Esophagus squamous epithelium (tissue), 4 donors: Measurements from ENCODE around the gene WDR46.

Source experiments
- POLR2A ChIP-seq, 4 donors: fragments of 450-650 bp; IDR thresholded peaks; one replicate each; pipeline ENCODE4 v1.6.1; 2017; ENCODE audit warnings: antibody characterized with exemption in 4 of 4, mild to moderate bottlenecking in 4 of 4, moderate library complexity in 3 of 4
- TF ChIP-seq, protein P1 (sequence below), 6 experiments: fragments of 450-650 bp in 4 of 6; fragments of 200-600 bp in 2 of 6; sonication (generic) in 2 of 6; IDR thresholded peaks; one replicate each; pipeline ENCODE4 v1.5.1; 2016 to 2019; ENCODE audit warnings: antibody characterized with exemption in 6 of 6, mild to moderate bottlenecking in 4 of 6, moderate library complexity in 4 of 6

DNA sequence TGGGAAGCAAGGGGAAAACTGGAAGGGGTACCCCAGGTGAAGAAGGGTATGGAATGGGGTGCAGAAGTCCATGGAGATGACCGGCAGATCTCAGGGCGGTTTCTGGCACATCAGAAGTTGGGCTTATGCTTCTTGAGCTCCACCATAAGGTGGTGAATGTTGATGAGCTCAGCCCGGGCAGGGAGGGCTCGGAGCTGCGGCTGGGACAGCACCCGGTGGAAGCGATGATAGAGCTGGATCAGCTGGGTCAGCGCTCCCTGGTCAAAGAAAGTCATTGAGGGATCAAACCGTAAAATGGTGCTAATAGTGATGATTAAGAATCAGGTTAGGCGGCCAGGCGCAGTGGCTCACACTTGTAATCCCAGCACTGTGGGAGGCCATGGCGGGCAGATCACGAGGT is 38.3 kb downstream of the WDR46 start:
- TF ChIP-seq POLR2A (IDR thresholded peaks at IDR 0.05): no peak
- TF ChIP-seq, protein P1, sequence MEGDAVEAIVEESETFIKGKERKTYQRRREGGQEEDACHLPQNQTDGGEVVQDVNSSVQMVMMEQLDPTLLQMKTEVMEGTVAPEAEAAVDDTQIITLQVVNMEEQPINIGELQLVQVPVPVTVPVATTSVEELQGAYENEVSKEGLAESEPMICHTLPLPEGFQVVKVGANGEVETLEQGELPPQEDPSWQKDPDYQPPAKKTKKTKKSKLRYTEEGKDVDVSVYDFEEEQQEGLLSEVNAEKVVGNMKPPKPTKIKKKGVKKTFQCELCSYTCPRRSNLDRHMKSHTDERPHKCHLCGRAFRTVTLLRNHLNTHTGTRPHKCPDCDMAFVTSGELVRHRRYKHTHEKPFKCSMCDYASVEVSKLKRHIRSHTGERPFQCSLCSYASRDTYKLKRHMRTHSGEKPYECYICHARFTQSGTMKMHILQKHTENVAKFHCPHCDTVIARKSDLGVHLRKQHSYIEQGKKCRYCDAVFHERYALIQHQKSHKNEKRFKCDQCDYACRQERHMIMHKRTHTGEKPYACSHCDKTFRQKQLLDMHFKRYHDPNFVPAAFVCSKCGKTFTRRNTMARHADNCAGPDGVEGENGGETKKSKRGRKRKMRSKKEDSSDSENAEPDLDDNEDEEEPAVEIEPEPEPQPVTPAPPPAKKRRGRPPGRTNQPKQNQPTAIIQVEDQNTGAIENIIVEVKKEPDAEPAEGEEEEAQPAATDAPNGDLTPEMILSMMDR (IDR thresholded peaks at IDR 0.05): no peak
